Hepatic stellate cell (primary cell): ENCODE measurements around the gene C19orf53.

Experiments
- DNase-seq: peaks from one replicate; pipeline ENCODE4 v3.0.0; 2011; ENCODE audit warnings: low spot score

C19orf53 gene

GRCh38 chr19:13826652-13827235, 52.5 kb downstream of the C19orf53 start:
- DNase-seq, result no peak

- DNase-seq, result no peak
Observed at GRCh38 chr19:13827656-13828055, 53.4 kb downstream of the C19orf53 start.
